ENCODE measurements around the gene ZC3H4.
"Not testable (repeated sequence)": the region's sequence is repeated elsewhere in the genome, so short reads cannot be mapped to it uniquely, and the experiment has no call there.

Gene ZC3H4

GRCh38 chr19:47078351-47078750, 35.2 kb downstream of the ZC3H4 start:
- DNase-seq, result not testable (repeated sequence)

GRCh38 chr19:47075941-47076340, 37.6 kb downstream of the ZC3H4 start:
- DNase-seq, result peak; percentile 44

GRCh38 chr19:47075179-47075810, 38.3 kb downstream of the ZC3H4 start:
- DNase-seq, result no peak

- DNase-seq, result no peak
Observed at GRCh38 chr19:47074621-47075020, 39.0 kb downstream of the ZC3H4 start.

- DNase-seq, result no peak
Observed at GRCh38 chr19:47073574-47073973, 40.0 kb downstream of the ZC3H4 start.

GRCh38 chr19:47072323-47072722, 41.3 kb downstream of the ZC3H4 start:
- DNase-seq, result no peak

GRCh38 chr19:47071731-47072130, 41.8 kb downstream of the ZC3H4 start:
- no peak for DNase-seq

GRCh38 chr19:47070756-47071155, 42.8 kb downstream of the ZC3H4 start:
- no peak for DNase-seq

- no peak for DNase-seq
Observed at GRCh38 chr19:47069795-47070194, 43.8 kb downstream of the ZC3H4 start.

GRCh38 chr19:47068876-47069406, 44.6 kb downstream of the ZC3H4 start:
- DNase-seq, result no peak

- no peak for DNase-seq
Observed at GRCh38 chr19:47068246-47068645, 45.3 kb downstream of the ZC3H4 start.

GRCh38 chr19:47067215-47067847, 46.2 kb downstream of the ZC3H4 start:
- DNase-seq, result no peak

GRCh38 chr19:47066376-47067214, 47.0 kb downstream of the ZC3H4 start:
- DNase-seq, result no peak

GRCh38 chr19:47065242-47065641, 48.3 kb downstream of the ZC3H4 start:
- DNase-seq, result no peak

- DNase-seq, result no peak
Observed at GRCh38 chr19:47063874-47064273, 49.7 kb downstream of the ZC3H4 start.

GRCh38 chr19:47058621-47059022, 55.0 kb downstream of the ZC3H4 start:
- DNase-seq, result no peak

GRCh38 chr19:47057328-47057727, 56.2 kb downstream of the ZC3H4 start:
- no peak for DNase-seq

- DNase-seq, result no peak
Observed at GRCh38 chr19:47056411-47056810, 57.2 kb downstream of the ZC3H4 start.

GRCh38 chr19:47050562-47050961, 63.0 kb downstream of the ZC3H4 start:
- not testable (repeated sequence) for DNase-seq

GRCh38 chr19:47049307-47049700, 64.3 kb downstream of the ZC3H4 start:
- DNase-seq, result peak; percentile 6

- peak; percentile 96 for DNase-seq
Observed at GRCh38 chr19:47047763-47048405, 65.7 kb downstream of the ZC3H4 start.

- no peak for DNase-seq
Observed at GRCh38 chr19:47047272-47047762, 66.3 kb downstream of the ZC3H4 start.

All from NCI-H69 (cell line).